HG03558 (cell line): ENCODE results near the gene SNX22.
"Not testable (repeated sequence)": the region's sequence is repeated elsewhere in the genome, so short reads cannot be mapped to it uniquely, and the experiment has no call there.

Source experiments
- ATAC-seq: cut with Tn5 transposase; IDR thresholded peaks from one replicate; pipeline ENCODE4 v1.9.1; 2021; ENCODE audit warnings: moderate number of reproducible peaks; ENCODE audit not compliant: unreplicated experiment; ENCODE audit errors: extremely low read depth

The SNX22 gene

DNA sequence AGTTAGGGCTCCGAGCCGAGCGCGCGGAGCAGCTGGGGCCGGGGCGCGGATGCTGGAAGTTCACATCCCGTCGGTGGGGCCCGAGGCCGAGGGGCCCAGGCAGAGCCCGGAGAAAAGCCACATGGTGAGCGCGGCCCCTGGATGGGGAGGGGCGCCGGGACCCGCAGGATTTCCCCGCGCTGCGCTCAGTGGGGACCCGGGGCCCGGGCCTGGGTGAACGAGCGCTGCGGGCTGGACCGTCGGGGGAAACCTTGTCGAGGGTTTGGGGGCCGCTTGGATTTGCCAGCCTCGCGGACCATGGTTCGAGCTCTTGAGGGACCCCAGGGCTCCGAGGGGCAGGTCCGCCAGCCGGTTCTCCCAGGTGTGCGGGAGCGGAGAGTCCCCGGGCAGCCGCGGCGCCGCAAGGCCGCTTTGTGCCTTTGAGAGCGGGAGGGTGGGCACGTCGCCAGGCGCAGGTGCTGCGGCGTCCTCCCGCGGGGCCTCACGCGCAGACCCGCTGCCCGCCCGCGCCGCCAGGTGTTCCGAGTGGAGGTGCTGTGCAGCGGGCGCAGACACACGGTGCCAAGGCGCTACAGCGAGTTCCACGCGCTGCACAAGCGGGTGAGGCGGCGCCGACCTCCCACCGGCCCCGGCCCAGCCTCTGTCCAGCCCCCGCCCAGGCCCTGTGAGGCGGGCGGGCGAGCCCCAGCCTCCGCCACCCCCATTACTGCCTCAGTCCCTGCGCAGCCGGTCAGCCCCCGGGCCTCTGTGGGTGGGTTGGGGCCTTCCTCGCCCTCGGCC lies at the start of gene SNX22:
SNX22 (plus strand) TSS at position 5 of the 780 bp plus-strand sequence; CDS start at position 50, 45 bp downstream.
- no peak for ATAC-seq

DNA sequence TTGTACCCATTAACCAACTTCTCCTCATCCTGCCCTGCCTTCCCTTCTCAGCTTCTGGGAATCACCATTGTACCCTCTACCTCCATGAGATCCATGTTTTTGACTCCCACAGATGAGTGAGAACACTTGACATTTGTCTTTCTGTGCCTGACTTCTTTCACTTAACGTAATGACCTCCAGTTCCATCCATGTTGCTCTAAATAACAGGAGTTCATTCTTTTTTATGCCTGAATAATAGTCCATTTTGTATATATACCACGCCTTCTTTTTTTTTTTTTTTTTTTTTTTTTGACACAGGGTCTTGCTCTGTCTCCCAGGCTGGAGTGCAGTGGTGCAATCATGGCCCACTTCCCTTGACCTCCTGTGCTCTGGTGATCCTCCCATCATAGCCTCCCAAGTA lies 49.0 kb upstream of the SNX22 start:
- no peak for ATAC-seq

DNA sequence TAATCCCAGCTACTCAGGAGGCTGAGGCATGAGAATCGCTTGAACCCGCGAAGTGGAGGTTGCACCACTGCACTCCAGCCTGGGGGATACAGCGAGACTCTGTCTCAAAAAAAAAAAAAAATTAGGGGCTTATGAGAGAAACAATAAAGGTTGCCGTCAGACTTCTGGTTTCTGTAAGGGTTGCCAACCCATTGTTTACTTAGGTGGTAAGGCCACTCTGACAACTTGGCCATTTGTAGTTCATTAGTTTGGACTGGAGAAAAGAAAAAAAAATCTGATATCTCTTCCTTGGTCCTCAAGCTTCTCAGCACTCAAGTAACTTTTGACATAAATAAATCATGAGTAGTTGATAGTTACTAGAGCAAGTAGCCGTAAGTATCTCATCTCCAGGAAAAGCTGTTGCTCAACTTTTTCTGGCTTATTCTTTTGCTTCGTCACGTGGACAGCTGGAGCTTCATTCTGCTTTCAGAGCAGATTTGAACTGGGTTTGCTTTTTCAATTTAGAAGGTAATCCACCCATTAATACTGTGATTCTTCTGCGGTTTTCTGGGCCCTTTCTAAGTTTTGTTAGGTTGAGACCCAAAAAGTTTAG lies 46.3 kb upstream of the SNX22 start:
- ATAC-seq, result no peak

DNA sequence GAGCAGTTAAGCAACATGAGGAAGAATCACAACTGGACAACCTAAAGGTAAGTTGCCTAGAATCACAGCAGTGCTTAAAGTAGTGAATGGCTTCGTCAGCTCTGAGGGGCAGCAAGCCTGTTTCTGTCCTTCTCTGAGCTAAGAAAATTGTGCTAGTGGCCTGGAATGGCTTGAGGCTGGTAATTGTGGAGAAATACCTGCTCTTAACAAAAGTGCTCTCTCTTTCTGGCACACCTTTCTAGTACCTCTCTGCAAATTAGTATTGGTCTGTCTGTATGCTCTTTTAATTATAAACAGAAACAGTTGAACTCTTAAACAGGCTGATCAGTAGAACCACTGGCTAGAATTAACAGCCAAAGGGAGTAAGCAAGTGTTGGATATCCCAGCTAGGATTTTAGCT lies 44.2 kb upstream of the SNX22 start:
- no peak for ATAC-seq

GRCh38 chr15:64110108-64110701 lies 41.3 kb upstream of the SNX22 start:
- ATAC-seq, result not testable (repeated sequence)

DNA sequence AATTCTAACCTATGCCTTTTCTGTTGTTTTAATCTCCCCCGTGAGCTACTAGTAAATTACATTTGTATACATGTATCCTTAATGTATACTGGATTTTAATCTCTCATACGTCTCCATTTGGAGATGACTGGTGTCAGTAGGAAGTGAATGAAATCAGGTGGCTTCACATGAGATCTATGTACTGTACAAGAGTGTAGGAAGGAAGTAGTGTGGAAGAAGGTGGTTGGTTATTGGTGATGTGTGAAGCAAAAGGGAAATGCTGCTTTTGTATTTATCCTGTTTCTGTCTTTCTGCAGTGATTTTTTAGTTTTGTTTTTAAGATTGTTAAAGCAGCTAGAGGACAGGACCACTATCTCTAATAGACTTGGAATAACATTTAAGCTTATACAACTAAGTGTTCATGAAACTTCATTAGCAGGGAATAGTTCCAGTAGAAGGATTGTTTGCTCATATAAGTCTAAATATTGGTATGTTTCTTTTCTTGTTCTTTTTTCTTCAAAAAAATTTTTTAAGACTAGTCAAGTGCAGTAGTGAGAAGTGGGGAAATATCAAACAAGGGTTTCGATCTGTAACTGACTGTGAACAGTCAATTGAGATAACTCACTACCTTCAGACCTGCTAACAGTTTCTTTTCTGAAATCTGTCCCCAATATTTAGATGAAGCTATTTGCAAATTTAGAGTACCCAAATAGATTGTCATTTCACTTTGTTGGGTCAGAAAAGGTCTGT lies 40.4 kb upstream of the SNX22 start:
- ATAC-seq, result no peak

DNA sequence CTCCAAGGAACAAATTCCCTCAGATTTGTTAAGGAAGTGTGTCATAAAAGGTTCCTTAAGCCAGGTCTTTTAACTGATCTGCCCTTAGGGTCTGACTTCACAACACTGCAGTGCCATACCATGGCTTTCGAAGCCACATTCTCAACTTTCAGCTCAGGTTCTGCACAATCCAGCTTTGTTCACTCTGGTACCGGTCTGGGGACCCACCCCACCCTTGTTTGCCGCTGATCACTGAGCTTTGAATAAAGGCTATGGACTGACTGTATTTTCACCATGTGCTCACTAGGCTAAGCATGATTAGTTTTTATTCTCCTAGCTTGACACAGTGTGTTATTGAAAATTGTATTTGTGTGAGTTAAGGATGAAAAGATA lies 39.9 kb upstream of the SNX22 start:
- no peak for ATAC-seq

GRCh38 chr15:64112073-64112772 lies 39.3 kb upstream of the SNX22 start:
- no peak for ATAC-seq

- ATAC-seq, result no peak
These were observed 38.6 kb upstream of the SNX22 start for GRCh38 chr15:64112904-64113303.

DNA sequence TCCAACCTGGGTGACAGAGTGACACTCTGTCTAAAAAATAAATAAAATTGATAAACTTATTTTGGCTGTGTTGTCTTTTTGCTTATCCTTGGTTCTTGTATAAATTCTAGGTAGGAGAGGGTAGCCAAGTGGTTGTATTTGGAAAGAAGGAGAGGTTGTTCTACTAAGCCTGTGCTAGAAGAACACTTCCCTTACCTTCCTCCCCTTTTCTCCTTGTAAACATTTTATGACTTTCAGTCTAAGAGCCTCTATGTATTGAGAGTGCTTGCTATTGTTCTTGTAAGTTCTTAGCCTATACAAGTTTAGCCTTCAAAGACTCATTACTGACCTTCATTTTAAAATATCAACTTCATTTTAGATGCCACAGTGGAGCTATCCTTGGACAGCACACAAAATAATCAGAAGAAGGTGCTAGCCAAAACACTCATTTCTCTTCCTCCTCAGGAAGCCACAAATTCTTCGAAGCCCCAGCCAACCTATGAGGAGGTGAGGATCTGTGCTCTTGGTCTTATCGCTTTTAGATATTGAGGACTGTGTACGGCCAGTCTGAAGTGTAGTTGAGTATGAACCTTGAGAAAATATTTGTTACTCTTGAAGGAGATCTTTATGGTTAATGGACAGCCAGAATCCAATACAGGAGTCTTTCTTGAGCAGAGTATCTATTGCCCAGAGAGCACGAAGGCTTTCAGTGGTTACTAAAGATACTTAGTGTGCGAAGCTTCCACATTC lies 33.6 kb upstream of the SNX22 start:
- no peak for ATAC-seq

- not testable (repeated sequence) for ATAC-seq
These were observed 31.2 kb upstream of the SNX22 start for GRCh38 chr15:64120322-64120721.

DNA sequence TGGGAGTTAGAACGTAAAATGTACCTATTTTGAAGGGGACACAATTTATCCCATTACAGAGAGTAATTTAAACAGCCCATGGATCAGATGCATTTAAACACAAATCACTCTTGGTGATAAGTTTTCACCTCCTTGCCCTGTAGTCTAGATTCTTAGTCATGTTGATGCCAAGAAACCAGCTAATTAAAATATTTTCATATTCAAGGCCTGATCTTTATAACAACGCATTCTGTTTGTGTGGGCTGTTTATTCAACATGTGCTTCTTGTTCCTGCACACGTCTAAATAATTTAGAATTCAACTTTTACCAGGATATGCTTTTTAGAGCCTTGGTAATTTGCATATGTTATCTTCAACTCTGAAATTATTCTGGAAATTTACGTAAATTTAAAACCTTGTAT lies 29.9 kb upstream of the SNX22 start:
- ATAC-seq, result no peak

- ATAC-seq, result no peak
These were observed 29.1 kb upstream of the SNX22 start for GRCh38 chr15:64122444-64122843.

DNA sequence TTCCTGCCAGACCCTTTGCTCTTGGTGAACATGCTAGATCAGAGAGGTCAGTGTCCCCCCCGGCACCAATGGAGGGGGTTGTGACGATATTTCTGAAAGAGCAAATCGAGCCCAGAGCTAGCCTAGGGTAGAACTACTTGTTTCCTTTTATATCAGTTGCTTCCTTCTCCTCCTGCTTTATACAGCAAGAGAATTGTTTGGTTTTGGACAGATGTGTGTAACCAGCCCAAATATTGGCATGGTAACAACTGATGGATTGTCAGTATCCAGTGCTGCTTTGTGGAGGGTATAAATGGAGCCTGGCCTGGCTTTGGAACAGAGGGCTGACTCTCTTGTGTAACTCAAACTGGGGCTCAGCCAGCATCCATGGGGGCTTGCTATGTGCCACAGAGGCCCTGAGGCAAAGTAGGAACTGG lies 28.6 kb upstream of the SNX22 start:
- ATAC-seq, result no peak

- no peak for ATAC-seq
These were observed 25.6 kb upstream of the SNX22 start for GRCh38 chr15:64125978-64126377.

- no peak for ATAC-seq
These were observed 23.8 kb upstream of the SNX22 start for GRCh38 chr15:64127521-64128270.

- ATAC-seq, result no peak
These were observed 21.4 kb upstream of the SNX22 start for GRCh38 chr15:64130159-64130558.

DNA sequence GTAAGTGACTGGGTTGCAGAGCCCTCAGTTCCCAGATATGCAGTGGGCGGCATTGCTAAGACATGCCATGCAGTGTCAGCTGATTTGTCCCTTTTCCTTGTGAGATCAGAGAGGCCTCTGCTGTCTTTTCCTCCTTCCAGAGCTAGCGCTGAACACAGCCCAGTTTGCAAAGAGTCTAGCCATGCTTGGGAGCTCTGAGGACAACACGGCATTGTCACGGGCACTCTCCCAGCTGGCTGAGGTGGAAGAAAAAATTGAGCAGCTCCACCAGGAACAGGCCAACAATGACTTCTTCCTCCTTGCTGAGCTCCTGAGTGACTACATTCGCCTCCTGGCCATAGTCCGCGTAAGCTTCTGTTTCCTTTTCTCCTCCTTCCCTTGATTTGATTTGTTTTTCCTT lies 20.0 kb upstream of the SNX22 start:
- no peak for ATAC-seq

- ATAC-seq, result no peak
These were observed 19.3 kb upstream of the SNX22 start for GRCh38 chr15:64132217-64132616.
